ENCODE results near the gene SFTPA2. TPM values are rescaled to one million over a fixed set of nuclear protein-coding genes. Genes with fewer than 3 reads are reported as not detected.
A peak's percentile ranks its signal among the peaks of the same experiment; 100 is the strongest.
"Not testable (repeated sequence)": the region's sequence is repeated elsewhere in the genome, so short reads cannot be mapped to it uniquely, and the experiment has no call there.

The SFTPA2 gene
- total and polyA plus RNA-seq, 2 experiments from 2014 or later, result not detected

- Histone ChIP-seq H3K36me3 (replicated peaks; ENCODE audit: insufficient read depth, low read depth) (no peaks in the 10 kb centered on the region), H4K20me1 (ENCODE audit: insufficient read depth, poor library complexity, severe bottlenecking) (no peaks in the 10 kb centered on the region), H3K9me2 (replicated peaks; ENCODE audit: insufficient read depth) (no peaks in the 10 kb centered on the region), H3K4me2 (no peak overlapping the region), H2AFZ (no peak overlapping the region), H3K27me3 (peaks cover 7% of the 10 kb centered on the region), H3K4me1 (ENCODE audit: insufficient read depth) (no peaks in the 10 kb centered on the region), H3K4me3 (no peak overlapping the region), H3K27ac (no peak overlapping the region), H3K9me3 (ENCODE audit: low read depth) (no peaks in the 10 kb centered on the region), H3K79me2 (no peaks in the 10 kb centered on the region)
- no peak for DNase-seq (ENCODE audit: low spot score)
- TF ChIP-seq CTCF (IDR thresholded peaks at IDR 0.05; ENCODE audit: poor library complexity) (no peak), EZH2phosphoT487 (IDR thresholded peaks at IDR 0.05; ENCODE audit: low read depth, severe bottlenecking, unreplicated experiment) (no peak), EZH2 (IDR thresholded peaks at IDR 0.05; ENCODE audit: borderline replicate concordance) (no peak)
- WGBS (ENCODE audit: low lambda C conversion rate, missing lambda C conversion rate), result 90% methylated on average over 2 of the region's 2 CpGs
Measured at GRCh38 chr10:79579361-79579760, 19.2 kb upstream of the SFTPA2 start.

GRCh38 chr10:79570624-79571023, 10.4 kb upstream of the SFTPA2 start:
- H2AFZ ChIP-seq; H4K20me1 ChIP-seq (ENCODE audit: insufficient read depth, poor library complexity, severe bottlenecking); H3K4me1 ChIP-seq (ENCODE audit: insufficient read depth); H3K79me2 ChIP-seq; H3K9me2 ChIP-seq (replicated peaks; ENCODE audit: insufficient read depth); H3K4me2 ChIP-seq; H3K27me3 ChIP-seq; H3K4me3 ChIP-seq; H3K36me3 ChIP-seq (replicated peaks; ENCODE audit: insufficient read depth, low read depth); H3K27ac ChIP-seq; H3K9me3 ChIP-seq (ENCODE audit: low read depth); DNase-seq (ENCODE audit: low spot score): not testable (repeated sequence)
- WGBS (ENCODE audit: low lambda C conversion rate, missing lambda C conversion rate), result 78% methylated on average over 6 of the region's 6 CpGs

- H2AFZ ChIP-seq, result no peak overlapping the region
- TF ChIP-seq EZH2 (IDR thresholded peaks at IDR 0.05; ENCODE audit: borderline replicate concordance) (no peak), CTCF (IDR thresholded peaks at IDR 0.05; ENCODE audit: poor library complexity) (no peak), EZH2phosphoT487 (IDR thresholded peaks at IDR 0.05; ENCODE audit: low read depth, severe bottlenecking, unreplicated experiment) (no peak)
- H3K36me3 ChIP-seq (replicated peaks; ENCODE audit: insufficient read depth, low read depth), result no peaks in the 10 kb centered on the region
- H3K9me3 ChIP-seq (ENCODE audit: low read depth), result no peaks in the 10 kb centered on the region
- H4K20me1 ChIP-seq (ENCODE audit: insufficient read depth, poor library complexity, severe bottlenecking), result no peaks in the 10 kb centered on the region
- no peak overlapping the region for H3K4me2 ChIP-seq
- no peaks in the 10 kb centered on the region for H3K9me2 ChIP-seq (replicated peaks; ENCODE audit: insufficient read depth)
- DNase-seq (ENCODE audit: low spot score), result no peak
- no peaks in the 10 kb centered on the region for H3K79me2 ChIP-seq
- no peaks in the 10 kb centered on the region for H3K4me1 ChIP-seq (ENCODE audit: insufficient read depth)
- H3K27ac ChIP-seq, result no peak overlapping the region
- no peak overlapping the region for H3K4me3 ChIP-seq
- WGBS (ENCODE audit: low lambda C conversion rate, missing lambda C conversion rate), result 80% methylated on average over 4 of the region's 4 CpGs
- H3K27me3 ChIP-seq, result no peaks in the 10 kb centered on the region
Measured at GRCh38 chr10:79563426-79563825, 3.2 kb upstream of the SFTPA2 start.

- TF ChIP-seq EZH2phosphoT487 (IDR thresholded peaks at IDR 0.05; ENCODE audit: low read depth, severe bottlenecking, unreplicated experiment) (no peak), CTCF (IDR thresholded peaks at IDR 0.05; ENCODE audit: poor library complexity) (peak; percentile 93), EZH2 (IDR thresholded peaks at IDR 0.05; ENCODE audit: borderline replicate concordance) (no peak)
- WGBS (ENCODE audit: low lambda C conversion rate, missing lambda C conversion rate), result 24% methylated on average over 17 of the region's 17 CpGs
- H4K20me1 ChIP-seq (ENCODE audit: insufficient read depth, poor library complexity, severe bottlenecking), result no peaks in the 10 kb centered on the region
- H3K4me1 ChIP-seq (ENCODE audit: insufficient read depth), result no peaks in the 10 kb centered on the region
- no peaks in the 10 kb centered on the region for H3K36me3 ChIP-seq (replicated peaks; ENCODE audit: insufficient read depth, low read depth)
- H3K9me3 ChIP-seq (ENCODE audit: low read depth), result no peaks in the 10 kb centered on the region
- no peak overlapping the region for H3K27ac ChIP-seq
- H3K4me3 ChIP-seq, result no peak overlapping the region
- no peaks in the 10 kb centered on the region for H3K9me2 ChIP-seq (replicated peaks; ENCODE audit: insufficient read depth)
- no peak overlapping the region for H2AFZ ChIP-seq
- no peaks in the 10 kb centered on the region for H3K79me2 ChIP-seq
- H3K27me3 ChIP-seq, result no peaks in the 10 kb centered on the region
- peak; percentile 79 for DNase-seq (ENCODE audit: low spot score)
- H3K4me2 ChIP-seq, result peak overlapping the region; percentile 63
Measured at GRCh38 chr10:79562135-79562756, 2.0 kb upstream of the SFTPA2 start.

Data from hepatocyte (in vitro differentiated cells).